Stimulated activated CD8-positive, alpha-beta memory T cell treated with anti-CD3 and anti-CD28 coated beads, Interleukin-12 subunit alpha, Interleukin-12 subunit beta, amount 100 ng/mL, for 1 hour (primary cell): ENCODE data around the gene PCAT6.
"Not testable (repeated sequence)": the region's sequence is repeated elsewhere in the genome, so short reads cannot be mapped to it uniquely, and the experiment has no call there.

Source experiments
- DNase-seq: peaks from one replicate; pipeline ENCODE4 v3.0.0-alpha.2; 2020; ENCODE audit warnings: low read depth

The PCAT6 gene

GRCh38 chr1:202807451-202807925 lies 3.3 kb upstream of the PCAT6 start:
- DNase-seq: no peak

DNA sequence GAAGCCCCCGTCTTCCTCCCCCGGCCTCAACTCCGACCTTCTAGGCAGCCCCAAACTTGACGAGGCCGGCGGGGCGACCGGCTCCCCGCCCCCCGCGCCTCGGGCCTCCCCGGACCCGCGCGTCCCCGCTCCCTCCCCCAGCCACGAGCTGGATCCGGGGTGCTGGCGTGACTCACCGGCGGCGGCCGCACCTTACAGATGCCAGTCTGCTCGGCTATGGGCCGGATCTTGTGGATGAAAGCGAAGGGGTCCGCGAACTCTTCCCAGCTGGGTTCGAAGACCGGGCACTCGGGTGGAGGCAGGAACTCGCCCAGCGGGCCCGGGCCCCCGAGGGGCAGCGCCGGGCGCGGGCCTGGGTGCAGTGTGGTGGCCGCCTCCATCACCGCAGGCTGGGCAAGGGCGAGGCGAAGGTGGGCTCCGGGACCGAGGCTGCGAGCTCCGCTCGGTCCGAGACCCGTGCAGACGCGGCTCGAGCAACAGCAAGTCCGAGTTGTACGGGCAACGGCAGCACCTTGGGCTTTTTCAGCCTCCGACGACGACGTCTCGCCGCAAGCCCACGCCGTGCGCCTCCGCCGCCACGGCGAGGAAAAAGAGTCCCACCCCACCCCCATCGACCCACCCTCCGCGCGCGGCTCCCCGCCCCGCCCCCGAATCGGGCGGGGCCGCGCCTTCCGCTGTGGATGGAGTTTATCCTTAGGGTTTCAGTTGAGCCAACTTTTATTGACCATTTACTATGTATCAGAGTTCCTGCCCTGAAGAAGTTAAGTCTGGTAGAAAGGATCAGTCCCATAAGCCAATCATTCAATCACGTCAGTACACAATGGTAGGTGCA lies 2.6 kb upstream of the PCAT6 start, which contains the start of gene KDM5B:
Gene KDM5B (minus strand): TSS at position 496 of the 832 bp plus-strand sequence. CDS start 116 bp downstream, at position 380.
- DNase-seq: peak; percentile 47

DNA sequence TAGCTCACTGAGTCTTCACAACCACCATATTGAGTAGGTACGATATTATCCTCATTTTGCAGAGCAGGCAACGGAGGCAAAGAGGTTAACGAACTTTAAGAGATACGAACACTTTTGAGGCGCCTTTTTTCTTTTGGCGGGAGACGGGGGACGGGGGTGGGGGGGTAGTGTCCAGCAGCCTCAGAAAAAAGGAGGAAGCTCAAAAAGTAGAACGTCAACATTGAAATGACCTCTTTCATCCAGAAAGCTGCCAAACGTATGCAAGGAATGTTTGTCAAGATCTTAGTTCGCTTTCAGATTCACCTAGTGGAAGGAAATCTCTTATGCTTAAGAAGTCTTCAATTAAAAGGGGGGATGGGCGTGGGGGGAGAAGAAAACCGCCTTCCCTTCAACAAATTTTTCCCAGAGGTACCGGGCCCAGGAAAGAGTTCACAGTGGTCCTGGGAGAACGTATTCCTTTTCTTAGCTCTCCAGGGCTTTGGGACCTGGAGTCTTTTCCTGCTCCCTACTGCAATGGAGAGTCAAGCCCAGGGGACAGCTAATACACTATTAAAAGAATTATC lies 1.1 kb upstream of the PCAT6 start:
- no peak for DNase-seq

GRCh38 chr1:202810193-202810614 lies 550 bp upstream of the PCAT6 start:
- DNase-seq: no peak

GRCh38 chr1:202811296-202812175 lies 782 bp downstream of the PCAT6 start:
- no peak for DNase-seq

- no peak for DNase-seq
These were observed 1.6 kb downstream of the PCAT6 start for GRCh38 chr1:202812176-202813026.

DNA sequence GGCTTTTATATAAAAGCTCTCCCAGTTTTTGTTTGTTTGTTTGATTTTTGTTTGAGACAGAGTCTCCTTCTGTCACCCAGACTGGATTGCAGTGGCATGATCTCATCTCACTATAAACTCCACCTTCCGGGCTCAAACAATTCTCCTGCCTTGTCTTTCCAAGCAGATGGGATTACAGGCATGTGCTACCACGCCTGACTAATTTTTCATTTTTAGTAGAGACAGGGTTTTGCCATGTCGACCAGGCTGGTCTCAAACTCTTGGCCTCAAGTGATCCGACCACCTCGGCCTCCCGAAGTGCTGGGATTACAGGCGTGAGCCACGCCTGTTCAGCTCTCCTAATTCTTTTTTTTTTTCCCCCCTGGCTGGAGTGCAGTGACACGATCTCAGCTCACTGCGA lies 4.4 kb downstream of the PCAT6 start:
- no peak for DNase-seq

DNA sequence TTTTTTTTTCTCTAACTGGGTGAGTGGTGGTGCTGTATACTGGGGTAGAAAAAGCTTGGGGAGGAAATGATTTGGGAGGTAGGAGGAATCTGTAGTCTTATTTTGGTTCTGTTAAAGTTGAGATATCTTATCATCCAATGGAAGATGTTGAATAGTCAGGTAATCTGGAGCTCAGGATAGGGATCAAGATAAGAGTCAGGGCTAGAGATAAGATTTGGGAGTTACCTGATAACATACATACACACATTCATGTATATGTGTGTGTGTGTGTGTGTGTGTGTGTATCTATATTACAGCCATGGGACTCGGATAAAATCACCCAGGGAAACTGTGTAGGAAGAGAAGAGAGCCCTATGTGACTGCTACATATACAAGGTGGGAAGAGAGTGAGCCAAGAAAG lies 8.1 kb downstream of the PCAT6 start:
- no peak for DNase-seq

DNA sequence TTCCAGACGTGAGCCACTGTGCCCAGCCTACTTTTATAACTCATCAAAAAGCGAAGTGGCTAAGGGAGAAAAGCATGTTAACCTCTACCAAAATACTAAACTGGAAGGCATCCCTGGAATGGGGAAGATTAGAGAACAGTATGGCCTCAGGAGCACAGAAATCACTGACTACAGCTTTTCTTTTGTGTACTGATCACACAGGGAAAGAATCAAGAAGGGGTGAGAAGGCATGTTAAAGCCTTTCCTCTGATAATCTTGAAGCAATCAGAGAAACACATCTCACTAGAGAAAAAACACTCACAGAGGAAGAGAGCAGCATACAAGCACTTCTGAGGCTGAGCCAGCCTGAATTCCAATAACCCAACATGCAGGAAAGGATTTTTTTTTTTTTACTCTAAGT lies 10.7 kb downstream of the PCAT6 start:
- no peak for DNase-seq

GRCh38 chr1:202825748-202826147 lies 15.0 kb downstream of the PCAT6 start:
- no peak for DNase-seq

DNA sequence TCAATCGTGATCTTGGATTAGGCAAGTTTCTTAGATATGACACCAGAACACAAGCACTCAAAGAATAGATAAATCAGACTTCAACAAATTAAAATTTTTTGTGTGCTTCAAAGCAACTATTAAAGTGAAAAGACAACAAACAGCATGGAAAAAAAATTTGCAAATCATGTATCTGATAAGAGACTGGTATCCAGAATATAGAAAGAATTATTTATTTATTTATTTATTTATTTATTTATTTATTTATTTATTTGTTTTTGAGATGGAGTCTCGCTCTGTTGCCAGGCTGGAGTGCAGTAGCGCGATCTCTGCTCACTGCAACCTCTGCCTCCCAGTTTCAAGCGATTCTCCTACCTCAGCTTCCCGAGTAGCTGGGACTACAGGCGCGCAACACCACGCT lies 18.5 kb downstream of the PCAT6 start:
- DNase-seq: not testable (repeated sequence)

- DNase-seq: no peak
These were observed 21.2 kb downstream of the PCAT6 start for GRCh38 chr1:202831906-202832305.

DNA sequence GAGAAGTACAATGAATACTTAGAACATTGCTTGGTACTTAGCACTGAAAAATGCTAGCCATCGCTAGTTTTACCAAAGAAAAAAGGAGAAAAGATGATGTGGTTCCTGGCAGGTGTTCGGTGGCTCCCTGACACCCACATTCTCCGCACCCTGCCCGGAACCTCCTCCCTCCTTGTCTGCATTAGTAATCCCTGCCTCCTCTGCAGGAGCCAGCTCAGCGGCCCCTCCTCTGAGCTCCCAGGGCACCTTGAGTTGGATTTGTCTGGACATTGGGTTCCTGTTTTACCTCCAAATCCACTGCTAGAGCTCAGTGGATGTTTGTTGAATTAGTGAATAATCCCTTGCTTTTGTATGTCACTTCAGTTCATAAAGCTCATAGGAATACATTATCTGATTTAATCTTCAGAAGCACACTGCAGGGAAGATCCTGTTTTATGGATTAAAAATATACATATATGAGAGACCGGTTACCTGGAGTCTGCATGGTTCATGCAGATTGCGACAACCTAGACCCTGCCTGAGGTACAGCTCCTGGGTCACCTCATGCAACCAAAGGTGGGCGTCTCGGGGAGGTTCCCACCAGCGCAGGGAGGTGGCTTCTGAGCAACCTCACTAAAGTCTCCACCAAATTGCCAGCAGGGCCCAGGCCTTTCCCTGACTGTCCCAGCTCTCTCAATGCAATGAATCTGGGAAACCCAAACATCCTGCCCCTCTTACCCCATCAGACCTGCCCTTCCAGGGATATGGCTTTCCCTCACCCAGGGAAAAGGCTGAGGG lies 24.2 kb downstream of the PCAT6 start:
- DNase-seq: no peak

DNA sequence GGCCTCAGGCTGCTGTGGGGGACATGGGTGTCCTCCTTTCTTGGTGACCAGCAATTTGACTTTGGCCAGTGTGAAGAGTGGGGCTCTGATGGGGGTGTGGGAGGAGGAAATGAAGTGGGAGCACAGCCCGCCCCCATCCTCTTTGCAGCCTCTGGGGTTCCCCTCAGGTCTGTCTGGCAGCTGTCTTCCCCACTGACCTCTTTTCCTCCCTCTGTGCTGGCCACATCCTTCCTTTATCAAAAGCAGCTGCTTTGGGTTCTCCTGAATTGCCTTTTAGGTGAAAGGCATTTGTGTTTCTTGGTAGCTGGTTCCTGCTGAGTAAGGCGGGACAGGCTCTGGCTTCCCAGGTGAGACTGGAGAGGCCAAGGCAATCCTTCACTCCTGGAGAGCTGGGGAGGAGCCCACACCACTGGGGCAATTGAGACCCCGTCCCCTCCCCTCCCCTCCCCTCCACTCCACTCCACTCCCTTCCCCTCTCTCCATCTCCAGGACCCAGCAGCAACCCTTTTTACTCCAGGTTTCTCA lies 24.9 kb downstream of the PCAT6 start:
- no peak for DNase-seq

- DNase-seq: no peak
These were observed 26.1 kb downstream of the PCAT6 start for GRCh38 chr1:202836623-202837403.

DNA sequence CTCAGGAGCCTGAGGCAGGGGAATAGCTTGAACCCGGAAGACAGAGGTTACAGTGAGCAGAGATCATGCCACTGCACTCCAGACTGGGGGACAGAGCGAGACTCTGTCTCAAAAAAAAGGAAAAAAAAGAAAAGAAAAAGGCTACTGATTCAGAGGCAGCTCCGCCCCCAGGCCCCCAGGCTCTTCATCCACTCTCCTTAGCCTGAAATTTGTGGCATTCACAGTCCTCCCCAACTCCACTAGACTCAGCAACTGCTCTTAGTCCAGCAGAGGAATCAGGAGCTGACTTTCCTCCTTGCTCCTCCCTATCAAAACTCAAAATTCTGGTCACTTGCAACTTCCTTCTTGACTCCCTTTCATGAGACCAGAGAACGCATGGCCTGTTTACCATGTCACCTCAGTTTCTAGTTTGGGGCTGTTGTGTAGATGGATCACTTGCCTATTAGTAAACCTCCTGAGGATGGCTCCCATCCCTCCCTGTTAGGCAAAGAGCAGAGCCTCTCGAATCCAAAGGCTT lies 27.1 kb downstream of the PCAT6 start:
- DNase-seq: no peak

DNA sequence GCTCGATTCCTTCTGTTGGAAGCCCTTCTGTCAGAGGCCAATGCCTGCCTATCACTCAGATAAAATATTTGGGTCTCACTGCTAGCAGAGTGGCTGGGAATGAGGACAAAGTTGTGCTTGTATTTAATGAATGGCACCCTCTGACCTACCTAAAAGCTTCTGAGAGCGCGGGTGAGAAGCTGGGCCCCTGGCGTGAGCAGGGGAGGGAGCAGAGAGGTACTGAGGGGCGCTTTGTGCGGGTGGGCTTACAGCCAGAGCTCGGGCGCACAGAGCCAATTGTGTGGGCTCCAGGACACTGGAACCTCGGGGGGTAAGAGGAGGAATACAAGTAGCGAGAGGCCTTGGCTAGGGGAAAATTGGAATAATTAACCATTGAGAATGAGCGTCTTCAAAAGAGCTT lies 32.3 kb downstream of the PCAT6 start:
- DNase-seq: no peak

DNA sequence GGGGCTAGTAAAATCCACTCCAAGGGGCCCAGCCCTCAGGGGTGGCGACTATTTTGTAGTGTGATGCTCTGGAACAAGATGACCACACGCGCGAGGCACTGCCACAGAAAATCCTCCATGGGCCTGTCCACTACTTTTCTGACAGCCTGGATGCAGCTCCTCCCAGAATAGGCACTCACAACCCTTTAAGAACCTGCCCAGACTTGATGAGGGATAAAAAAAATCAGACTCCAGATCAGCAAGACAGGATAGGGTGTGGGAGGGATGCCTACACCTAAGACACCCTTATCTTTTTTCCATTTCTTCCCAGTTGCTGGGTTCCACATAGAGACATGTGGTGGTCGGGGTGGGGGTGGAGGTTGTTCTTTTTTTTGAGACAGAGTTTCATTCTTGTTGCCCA lies 33.5 kb downstream of the PCAT6 start:
- DNase-seq: no peak

- DNase-seq: no peak
These were observed 34.2 kb downstream of the PCAT6 start for GRCh38 chr1:202844935-202845334.

GRCh38 chr1:202848191-202848542 lies 37.4 kb downstream of the PCAT6 start:
- DNase-seq: no peak
